ENCODE data around the gene PLEKHG5.
A peak's percentile ranks its signal among the peaks of the same experiment; 100 is the strongest.

The PLEKHG5 gene

GRCh38 chr1:6491480-6491962, at the start of gene PLEKHG5:
PLEKHG5 (minus strand) TSS chr1:6491667; CDS start chr1:6477571, 14,096 bp downstream.
- ATAC-seq (peak; percentile 13), DNase-seq (peak; percentile 31)
- Mint-ChIP-seq H3K27ac (peak within 1 kb of the TSS; percentile 82), H3K4me1 (peaks cover 15% of the 10 kb centered on the region), H3K36me3 (ENCODE audit: low read depth) (no peaks in the 10 kb centered on the region), H3K27me3 (peaks cover 6% of the 10 kb centered on the region), H3K4me3 (peak within 1 kb of the TSS; percentile 82), H3K9me3 (no peaks in the 10 kb centered on the region)

GRCh38 chr1:6538956-6539355, 47.5 kb upstream of the PLEKHG5 start:
- no peaks in the 10 kb centered on the region for H3K27me3 Mint-ChIP-seq
- H3K4me3 Mint-ChIP-seq = no peak overlapping the region
- H3K27ac Mint-ChIP-seq = no peak overlapping the region
- H3K9me3 Mint-ChIP-seq = no peaks in the 10 kb centered on the region
- ATAC-seq (no peak), DNase-seq (no peak)
- no peaks in the 10 kb centered on the region for H3K4me1 Mint-ChIP-seq
- H3K36me3 Mint-ChIP-seq (ENCODE audit: low read depth) = peaks cover 32% of the 10 kb centered on the region

- ATAC-seq (no peak), DNase-seq (no peak)
- H3K9me3 Mint-ChIP-seq = no peaks in the 10 kb centered on the region
- H3K27ac Mint-ChIP-seq = no peak overlapping the region
- H3K27me3 Mint-ChIP-seq = no peaks in the 10 kb centered on the region
- H3K4me3 Mint-ChIP-seq = no peak overlapping the region
- H3K36me3 Mint-ChIP-seq (ENCODE audit: low read depth) = peaks cover 37% of the 10 kb centered on the region
- no peaks in the 10 kb centered on the region for H3K4me1 Mint-ChIP-seq
Observed at GRCh38 chr1:6536291-6536690, 44.8 kb upstream of the PLEKHG5 start.

GRCh38 chr1:6535214-6535613, 43.7 kb upstream of the PLEKHG5 start:
- no peaks in the 10 kb centered on the region for H3K9me3 Mint-ChIP-seq
- ATAC-seq (no peak), DNase-seq (no peak)
- no peak overlapping the region for H3K27ac Mint-ChIP-seq
- H3K36me3 Mint-ChIP-seq (ENCODE audit: low read depth) = peaks cover 32% of the 10 kb centered on the region
- no peaks in the 10 kb centered on the region for H3K27me3 Mint-ChIP-seq
- H3K4me1 Mint-ChIP-seq = no peaks in the 10 kb centered on the region
- no peak overlapping the region for H3K4me3 Mint-ChIP-seq

- no peak overlapping the region for H3K4me3 Mint-ChIP-seq
- no peak overlapping the region for H3K27ac Mint-ChIP-seq
- ATAC-seq (no peak), DNase-seq (no peak)
- no peaks in the 10 kb centered on the region for H3K4me1 Mint-ChIP-seq
- H3K36me3 Mint-ChIP-seq (ENCODE audit: low read depth) = peaks cover 29% of the 10 kb centered on the region
- no peaks in the 10 kb centered on the region for H3K9me3 Mint-ChIP-seq
- H3K27me3 Mint-ChIP-seq = no peaks in the 10 kb centered on the region
Observed at GRCh38 chr1:6534248-6534822, 42.9 kb upstream of the PLEKHG5 start.

- H3K36me3 Mint-ChIP-seq (ENCODE audit: low read depth) = peaks cover 38% of the 10 kb centered on the region
- H3K27me3 Mint-ChIP-seq = no peaks in the 10 kb centered on the region
- H3K4me1 Mint-ChIP-seq = no peaks in the 10 kb centered on the region
- no peak overlapping the region for H3K27ac Mint-ChIP-seq
- H3K4me3 Mint-ChIP-seq = no peak overlapping the region
- DNase-seq = no peak
- H3K9me3 Mint-ChIP-seq = no peaks in the 10 kb centered on the region
- no peak for ATAC-seq
Observed at GRCh38 chr1:6531996-6532395, 40.5 kb upstream of the PLEKHG5 start.

GRCh38 chr1:6530504-6531160, 39.2 kb upstream of the PLEKHG5 start:
- H3K9me3 Mint-ChIP-seq = no peaks in the 10 kb centered on the region
- H3K36me3 Mint-ChIP-seq (ENCODE audit: low read depth) = peaks cover 40% of the 10 kb centered on the region
- no peaks in the 10 kb centered on the region for H3K27me3 Mint-ChIP-seq
- no peak overlapping the region for H3K27ac Mint-ChIP-seq
- H3K4me3 Mint-ChIP-seq = no peak overlapping the region
- no peak for ATAC-seq
- DNase-seq = no peak
- no peaks in the 10 kb centered on the region for H3K4me1 Mint-ChIP-seq

- Mint-ChIP-seq H3K27ac (no peak overlapping the region), H3K4me3 (no peak overlapping the region), H3K4me1 (no peaks in the 10 kb centered on the region), H3K36me3 (ENCODE audit: low read depth) (peaks cover 44% of the 10 kb centered on the region), H3K27me3 (no peaks in the 10 kb centered on the region), H3K9me3 (no peaks in the 10 kb centered on the region)
- no peak for ATAC-seq
- no peak for DNase-seq
Observed at GRCh38 chr1:6528492-6528891, 37.0 kb upstream of the PLEKHG5 start.

- H3K9me3 Mint-ChIP-seq = no peaks in the 10 kb centered on the region
- H3K27ac Mint-ChIP-seq = no peak overlapping the region
- ATAC-seq (no peak), DNase-seq (no peak)
- H3K36me3 Mint-ChIP-seq (ENCODE audit: low read depth) = peaks cover 33% of the 10 kb centered on the region
- H3K4me1 Mint-ChIP-seq = no peaks in the 10 kb centered on the region
- H3K27me3 Mint-ChIP-seq = no peaks in the 10 kb centered on the region
- no peak overlapping the region for H3K4me3 Mint-ChIP-seq
Observed at GRCh38 chr1:6526316-6526715, 34.8 kb upstream of the PLEKHG5 start.

GRCh38 chr1:6523566-6523965, 32.1 kb upstream of the PLEKHG5 start:
- peaks cover 24% of the 10 kb centered on the region for H3K36me3 Mint-ChIP-seq (ENCODE audit: low read depth)
- no peaks in the 10 kb centered on the region for H3K27me3 Mint-ChIP-seq
- H3K27ac Mint-ChIP-seq = no peak overlapping the region
- DNase-seq (no peak), ATAC-seq (no peak)
- no peak overlapping the region for H3K4me3 Mint-ChIP-seq
- no peaks in the 10 kb centered on the region for H3K4me1 Mint-ChIP-seq
- H3K9me3 Mint-ChIP-seq = no peaks in the 10 kb centered on the region

GRCh38 chr1:6521536-6521935, 30.1 kb upstream of the PLEKHG5 start:
- Mint-ChIP-seq H3K4me3 (no peak overlapping the region), H3K4me1 (no peaks in the 10 kb centered on the region), H3K27me3 (no peaks in the 10 kb centered on the region), H3K36me3 (ENCODE audit: low read depth) (peaks cover 13% of the 10 kb centered on the region), H3K27ac (no peak overlapping the region), H3K9me3 (no peaks in the 10 kb centered on the region)
- ATAC-seq = no peak
- no peak for DNase-seq

GRCh38 chr1:6519935-6520671, 28.6 kb upstream of the PLEKHG5 start:
- ATAC-seq (no peak), DNase-seq (no peak)
- Mint-ChIP-seq H3K27ac (no peak overlapping the region), H3K27me3 (no peaks in the 10 kb centered on the region), H3K36me3 (ENCODE audit: low read depth) (peaks cover 10% of the 10 kb centered on the region), H3K4me1 (no peaks in the 10 kb centered on the region), H3K4me3 (no peak overlapping the region), H3K9me3 (no peaks in the 10 kb centered on the region)

GRCh38 chr1:6519491-6519934, 28.0 kb upstream of the PLEKHG5 start:
- Mint-ChIP-seq H3K9me3 (no peaks in the 10 kb centered on the region), H3K27me3 (no peaks in the 10 kb centered on the region), H3K36me3 (ENCODE audit: low read depth) (peaks cover 9% of the 10 kb centered on the region), H3K27ac (no peak overlapping the region), H3K4me3 (no peak overlapping the region), H3K4me1 (no peaks in the 10 kb centered on the region)
- no peak for DNase-seq
- ATAC-seq = no peak

- Mint-ChIP-seq H3K4me3 (no peak overlapping the region), H3K4me1 (no peaks in the 10 kb centered on the region), H3K27ac (no peak overlapping the region), H3K9me3 (no peaks in the 10 kb centered on the region), H3K36me3 (ENCODE audit: low read depth) (no peaks in the 10 kb centered on the region), H3K27me3 (no peaks in the 10 kb centered on the region)
- ATAC-seq (no peak), DNase-seq (no peak)
Observed at GRCh38 chr1:6517435-6517851, 26.0 kb upstream of the PLEKHG5 start.

GRCh38 chr1:6515771-6516170, 24.3 kb upstream of the PLEKHG5 start:
- DNase-seq = no peak
- ATAC-seq = no peak
- Mint-ChIP-seq H3K36me3 (ENCODE audit: low read depth) (no peaks in the 10 kb centered on the region), H3K9me3 (no peaks in the 10 kb centered on the region), H3K27me3 (no peaks in the 10 kb centered on the region), H3K27ac (no peak overlapping the region), H3K4me1 (no peaks in the 10 kb centered on the region), H3K4me3 (no peak overlapping the region)

Data from activated naive CD8-positive, alpha-beta T cell treated with anti-CD3 and anti-CD28 coated beads, Interleukin-2, amount 50 U/mL, for 24 hours (primary cell).